Hepatocyte (in vitro differentiated cells): ENCODE measurements around the gene LRCH1. TPM values are rescaled to one million over a fixed set of nuclear protein-coding genes. Genes with fewer than 3 reads are reported as not detected.

Experiments used
- DNase-seq: peaks from one replicate; pipeline ENCODE4 v3.0.0-alpha.2; 2016; ENCODE audit warnings: low spot score
- H2AFZ ChIP-seq: fragments of 200-600 bp; sonication (generic); 2 replicates; pipeline ENCODE4 v1.6.0; 2016; ENCODE audit warnings: antibody characterized with exemption, mild to moderate bottlenecking
- H3K27ac ChIP-seq: fragments of 200-600 bp; sonication (generic); 2 replicates; pipeline ENCODE4 v1.5.1; 2016; ENCODE audit warnings: mild to moderate bottlenecking
- H3K27me3 ChIP-seq: fragments of 200-600 bp; sonication (generic); 2 replicates; pipeline ENCODE4 v1.6.1; 2016
- H3K36me3 ChIP-seq: fragments of 200-600 bp; sonication (generic); replicated peaks from 2 replicates; pipeline ENCODE4 v1.5.1; 2016; ENCODE audit warnings: low read depth; ENCODE audit not compliant: insufficient read depth
- H3K4me1 ChIP-seq: fragments of 200-600 bp; sonication (generic); 2 replicates; pipeline ENCODE4 v1.5.1; 2016; ENCODE audit warnings: mild to moderate bottlenecking, moderate library complexity; ENCODE audit not compliant: insufficient read depth
- H3K4me2 ChIP-seq: fragments of 200-600 bp; sonication (generic); 2 replicates; pipeline ENCODE4 v1.6.0; 2016
- H3K4me3 ChIP-seq: fragments of 200-600 bp; sonication (generic); 2 replicates; pipeline ENCODE4 v1.5.1; 2016; ENCODE audit warnings: mild to moderate bottlenecking
- H3K79me2 ChIP-seq: fragments of 200-600 bp; sonication (generic); 2 replicates; pipeline ENCODE4 v1.6.0; 2017; ENCODE audit warnings: mild to moderate bottlenecking
- H3K9me2 ChIP-seq: fragments of 200-600 bp; sonication (generic); replicated peaks from 2 replicates; pipeline ENCODE4 v1.6.0; 2017; ENCODE audit warnings: mild to moderate bottlenecking; ENCODE audit not compliant: insufficient read depth
- H3K9me3 ChIP-seq: fragments of 200-600 bp; sonication (generic); 2 replicates; pipeline ENCODE4 v1.5.1; 2016; ENCODE audit warnings: low read depth, mild to moderate bottlenecking
- H4K20me1 ChIP-seq: fragments of 200-600 bp; sonication (generic); 2 replicates; pipeline ENCODE4 v1.6.0; 2016; ENCODE audit warnings: mild to moderate bottlenecking; ENCODE audit not compliant: insufficient read depth, poor library complexity, severe bottlenecking
- CTCF ChIP-seq: fragments of 200-600 bp; sonication (generic); IDR thresholded peaks from 2 replicates; pipeline ENCODE4 v1.5.1; 2016; ENCODE audit warnings: antibody characterized with exemption, mild to moderate bottlenecking; ENCODE audit not compliant: poor library complexity
- EZH2 ChIP-seq: fragments of 200-600 bp; sonication (generic); IDR thresholded peaks from 2 replicates; pipeline ENCODE4 v1.6.1; 2016; ENCODE audit warnings: antibody characterized with exemption, mild to moderate bottlenecking, borderline replicate concordance
- EZH2phosphoT487 ChIP-seq: fragments of 200-600 bp; sonication (generic); IDR thresholded peaks from one replicate; pipeline ENCODE4 v1.6.1; 2018; ENCODE audit warnings: antibody characterized with exemption, mild to moderate bottlenecking, low read depth, moderate library complexity; ENCODE audit not compliant: unreplicated experiment, severe bottlenecking
- WGBS: methylation state at CpG from one replicate; pipeline ENCODE4 v1.1.6; 2016; ENCODE audit warnings: low lambda C conversion rate; ENCODE audit errors: missing lambda C conversion rate; 5-methylcytosine and 5-hydroxymethylcytosine counted together
- polyA plus RNA-seq: library from polyadenylated mRNA; unstranded; fragments of >200 nt; fragmentation: Nextera tagmentation; extraction: Ambion mirVana; gene quantifications from 2 replicates; pipeline ENCODE4 v1.2.1, GENCODE V29; 2016
- total RNA-seq: library from RNA; depleted of rRNA; stranded (reverse); fragments of >200 nt; gene quantifications from 2 replicates; pipeline ENCODE4 v1.2.3, GENCODE V29; 2014

Gene LRCH1
- total and polyA plus RNA-seq, 2 experiments from 2014 or later = 5.7 to 14.1 TPM

GRCh38 chr13:46662690-46663089 is 109.7 kb downstream of the LRCH1 start:
- Histone ChIP-seq H3K27ac (peak overlapping the region; percentile 11), H3K9me3 (no peaks in the 10 kb centered on the region), H3K27me3 (no peaks in the 10 kb centered on the region), H3K9me2 (no peaks in the 10 kb centered on the region), H3K4me1 (peaks cover 56% of the 10 kb centered on the region), H4K20me1 (no peaks in the 10 kb centered on the region), H3K4me2 (no peak overlapping the region), H3K79me2 (peaks cover 65% of the 10 kb centered on the region), H2AFZ (no peak overlapping the region), H3K4me3 (no peak overlapping the region), H3K36me3 (no peaks in the 10 kb centered on the region)
- DNase-seq = no peak
- 59% methylated on average over 3 of the region's 3 CpGs for WGBS
- TF ChIP-seq CTCF = no peak
- TF ChIP-seq EZH2phosphoT487 = no peak
- no peak for TF ChIP-seq EZH2

GRCh38 chr13:46663206-46664037 is 110.5 kb downstream of the LRCH1 start:
- Histone ChIP-seq H3K4me1 (peaks cover 56% of the 10 kb centered on the region), H3K4me3 (no peak overlapping the region), H4K20me1 (no peaks in the 10 kb centered on the region), H3K79me2 (peaks cover 63% of the 10 kb centered on the region), H3K36me3 (no peaks in the 10 kb centered on the region), H2AFZ (no peak overlapping the region), H3K4me2 (no peak overlapping the region), H3K9me2 (no peaks in the 10 kb centered on the region), H3K9me3 (no peaks in the 10 kb centered on the region), H3K27ac (no peak overlapping the region), H3K27me3 (no peaks in the 10 kb centered on the region)
- DNase-seq = no peak
- TF ChIP-seq EZH2 (no peak), EZH2phosphoT487 (no peak), CTCF (no peak)
- WGBS = 77% methylated on average over 3 of the region's 3 CpGs

- Histone ChIP-seq H4K20me1 (no peaks in the 10 kb centered on the region), H3K27me3 (no peaks in the 10 kb centered on the region), H3K36me3 (no peaks in the 10 kb centered on the region), H3K9me3 (no peaks in the 10 kb centered on the region), H3K4me2 (no peak overlapping the region), H3K4me1 (peaks cover 55% of the 10 kb centered on the region), H2AFZ (no peak overlapping the region), H3K9me2 (no peaks in the 10 kb centered on the region), H3K4me3 (no peak overlapping the region), H3K79me2 (peaks cover 60% of the 10 kb centered on the region), H3K27ac (peak overlapping the region; percentile 85)
- no peak for DNase-seq
- 95% methylated on average over 3 of the region's 3 CpGs for WGBS
- TF ChIP-seq EZH2phosphoT487 (no peak), CTCF (no peak), EZH2 (no peak)
These were observed 111.2 kb downstream of the LRCH1 start for GRCh38 chr13:46664195-46664594.
